ENCODE measurements around the gene GPR176.

GPR176 gene, protein sequence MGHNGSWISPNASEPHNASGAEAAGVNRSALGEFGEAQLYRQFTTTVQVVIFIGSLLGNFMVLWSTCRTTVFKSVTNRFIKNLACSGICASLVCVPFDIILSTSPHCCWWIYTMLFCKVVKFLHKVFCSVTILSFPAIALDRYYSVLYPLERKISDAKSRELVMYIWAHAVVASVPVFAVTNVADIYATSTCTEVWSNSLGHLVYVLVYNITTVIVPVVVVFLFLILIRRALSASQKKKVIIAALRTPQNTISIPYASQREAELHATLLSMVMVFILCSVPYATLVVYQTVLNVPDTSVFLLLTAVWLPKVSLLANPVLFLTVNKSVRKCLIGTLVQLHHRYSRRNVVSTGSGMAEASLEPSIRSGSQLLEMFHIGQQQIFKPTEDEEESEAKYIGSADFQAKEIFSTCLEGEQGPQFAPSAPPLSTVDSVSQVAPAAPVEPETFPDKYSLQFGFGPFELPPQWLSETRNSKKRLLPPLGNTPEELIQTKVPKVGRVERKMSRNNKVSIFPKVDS

DNA sequence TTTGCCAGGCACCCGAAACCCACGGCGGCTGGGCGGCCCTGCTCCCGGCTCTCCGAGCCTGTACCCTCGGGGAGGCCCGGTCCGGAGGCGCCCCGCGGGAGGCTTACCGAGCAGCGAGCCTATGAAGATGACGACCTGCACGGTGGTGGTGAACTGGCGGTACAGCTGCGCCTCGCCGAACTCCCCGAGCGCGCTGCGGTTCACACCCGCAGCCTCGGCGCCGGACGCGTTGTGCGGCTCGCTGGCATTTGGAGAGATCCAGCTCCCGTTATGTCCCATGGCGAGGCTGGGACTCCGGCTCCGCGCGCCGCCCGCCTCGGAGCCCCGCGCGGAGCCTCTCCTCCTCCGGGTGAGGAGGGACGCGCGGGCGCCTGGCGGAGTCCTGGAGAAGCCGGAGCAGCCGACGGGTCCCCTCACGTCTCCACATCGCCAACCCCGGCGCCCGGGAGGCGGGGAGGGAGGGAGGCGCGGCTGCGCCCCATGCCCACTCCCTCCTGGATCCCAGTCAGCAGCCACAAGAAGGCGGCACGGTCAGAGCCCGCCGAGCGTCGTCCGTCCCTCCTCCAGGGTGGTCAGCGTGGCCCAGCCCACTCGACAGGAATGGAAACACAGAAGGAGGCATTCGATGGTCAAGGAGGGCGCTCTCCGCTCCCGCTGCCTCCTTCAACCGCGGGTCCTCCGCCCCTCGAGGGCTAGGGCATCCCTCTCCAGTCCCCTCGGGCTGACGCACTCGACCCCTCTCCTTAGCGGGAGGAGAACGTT lies at the start of gene GPR176:
TSS of gene GPR176 (minus strand) at position 519 of the 762 bp plus-strand sequence. CDS start at position 279, 240 bp downstream.
- Histone ChIP-seq H3K27me3 (replicated peaks; ENCODE audit: control insufficient read depth, insufficient read depth, low read length) (no peaks in the 10 kb centered on the region; the same call in 1 of the 2 replicates), H3K4me3 (replicated peaks; ENCODE audit: low read depth, low read length) (peak within 1 kb of the TSS; percentile 70), H3K36me3 (ENCODE audit: control insufficient read depth, insufficient read depth, low read length) (no peaks in the 10 kb centered on the region)
- TF ChIP-seq, protein P1, sequence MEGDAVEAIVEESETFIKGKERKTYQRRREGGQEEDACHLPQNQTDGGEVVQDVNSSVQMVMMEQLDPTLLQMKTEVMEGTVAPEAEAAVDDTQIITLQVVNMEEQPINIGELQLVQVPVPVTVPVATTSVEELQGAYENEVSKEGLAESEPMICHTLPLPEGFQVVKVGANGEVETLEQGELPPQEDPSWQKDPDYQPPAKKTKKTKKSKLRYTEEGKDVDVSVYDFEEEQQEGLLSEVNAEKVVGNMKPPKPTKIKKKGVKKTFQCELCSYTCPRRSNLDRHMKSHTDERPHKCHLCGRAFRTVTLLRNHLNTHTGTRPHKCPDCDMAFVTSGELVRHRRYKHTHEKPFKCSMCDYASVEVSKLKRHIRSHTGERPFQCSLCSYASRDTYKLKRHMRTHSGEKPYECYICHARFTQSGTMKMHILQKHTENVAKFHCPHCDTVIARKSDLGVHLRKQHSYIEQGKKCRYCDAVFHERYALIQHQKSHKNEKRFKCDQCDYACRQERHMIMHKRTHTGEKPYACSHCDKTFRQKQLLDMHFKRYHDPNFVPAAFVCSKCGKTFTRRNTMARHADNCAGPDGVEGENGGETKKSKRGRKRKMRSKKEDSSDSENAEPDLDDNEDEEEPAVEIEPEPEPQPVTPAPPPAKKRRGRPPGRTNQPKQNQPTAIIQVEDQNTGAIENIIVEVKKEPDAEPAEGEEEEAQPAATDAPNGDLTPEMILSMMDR (IDR thresholded peaks at IDR 0.05; ENCODE audit: insufficient read depth, low read length, poor library complexity, severe bottlenecking) = no peak
- peak; percentile 32 for DNase-seq (ENCODE audit: extremely low read depth, insufficient read length)

DNA sequence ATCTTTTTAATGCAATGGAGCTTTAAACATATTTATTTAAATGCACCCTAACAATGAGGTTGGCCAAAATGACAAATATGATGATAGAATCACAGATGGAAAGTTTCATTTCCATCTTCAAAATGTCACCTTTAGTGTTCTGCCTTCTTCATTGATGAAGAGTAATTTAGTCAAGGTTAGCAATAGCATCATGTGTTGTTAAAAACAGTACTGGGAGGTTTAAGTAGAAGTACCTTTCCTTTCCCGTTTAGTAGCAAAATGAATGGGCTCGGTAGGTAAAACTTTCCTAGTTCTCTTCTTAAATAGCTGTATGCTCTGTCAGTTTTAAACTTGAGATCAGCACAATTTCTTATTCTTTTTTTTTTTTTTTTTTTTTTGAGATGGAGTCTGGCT lies 48.9 kb upstream of the GPR176 start:
- peaks cover 5% of the 10 kb centered on the region for H3K36me3 ChIP-seq (ENCODE audit: control insufficient read depth, insufficient read depth, low read length)
- no peak overlapping the region for H3K4me3 ChIP-seq (replicated peaks; ENCODE audit: low read depth, low read length)
- no peaks in the 10 kb centered on the region for H3K27me3 ChIP-seq (replicated peaks; ENCODE audit: control insufficient read depth, insufficient read depth, low read length)
- TF ChIP-seq, protein P1 (IDR thresholded peaks at IDR 0.05; ENCODE audit: insufficient read depth, low read length, poor library complexity, severe bottlenecking) = no peak
- DNase-seq (ENCODE audit: extremely low read depth, insufficient read length) = no peak

DNA sequence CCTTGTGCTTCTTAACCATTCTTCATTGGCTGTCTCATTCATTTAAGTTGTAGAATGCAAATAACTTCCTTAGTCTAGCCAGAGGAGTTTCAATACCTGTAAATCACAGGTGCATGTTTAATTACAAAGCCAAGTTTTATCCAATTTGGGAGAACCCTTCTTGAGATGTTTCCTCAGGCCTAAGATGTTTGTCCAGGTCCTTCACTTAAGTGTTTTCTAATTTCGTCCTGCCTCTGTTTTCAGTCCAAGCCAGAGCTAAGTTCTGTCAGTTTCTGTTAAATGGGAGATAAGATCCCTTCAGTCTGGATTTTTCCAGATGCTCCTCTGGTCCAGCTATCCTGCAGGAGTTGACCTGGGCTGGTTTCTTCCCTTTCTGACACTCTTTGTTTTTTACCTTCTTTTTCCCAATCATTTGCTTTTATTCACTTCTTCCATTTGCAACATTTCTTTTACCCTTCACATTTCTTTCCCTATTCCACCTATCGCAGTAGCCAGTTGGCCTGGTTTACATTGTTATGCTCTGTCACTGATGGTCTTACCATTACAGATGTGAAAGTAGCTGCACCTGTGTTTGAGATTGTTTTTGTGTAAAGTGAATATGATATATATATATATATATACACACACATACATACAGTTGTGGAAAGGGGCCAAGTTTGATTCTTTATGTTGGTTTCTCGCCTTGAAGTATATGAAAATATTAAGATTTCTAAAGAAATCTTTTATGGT lies 48.4 kb upstream of the GPR176 start:
- TF ChIP-seq, protein P1 (IDR thresholded peaks at IDR 0.05; ENCODE audit: insufficient read depth, low read length, poor library complexity, severe bottlenecking) = no peak
- no peaks in the 10 kb centered on the region for H3K27me3 ChIP-seq (replicated peaks; ENCODE audit: control insufficient read depth, insufficient read depth, low read length)
- H3K36me3 ChIP-seq (ENCODE audit: control insufficient read depth, insufficient read depth, low read length) = peaks cover 5% of the 10 kb centered on the region
- H3K4me3 ChIP-seq (replicated peaks; ENCODE audit: low read depth, low read length) = no peak overlapping the region
- no peak for DNase-seq (ENCODE audit: extremely low read depth, insufficient read length)

DNA sequence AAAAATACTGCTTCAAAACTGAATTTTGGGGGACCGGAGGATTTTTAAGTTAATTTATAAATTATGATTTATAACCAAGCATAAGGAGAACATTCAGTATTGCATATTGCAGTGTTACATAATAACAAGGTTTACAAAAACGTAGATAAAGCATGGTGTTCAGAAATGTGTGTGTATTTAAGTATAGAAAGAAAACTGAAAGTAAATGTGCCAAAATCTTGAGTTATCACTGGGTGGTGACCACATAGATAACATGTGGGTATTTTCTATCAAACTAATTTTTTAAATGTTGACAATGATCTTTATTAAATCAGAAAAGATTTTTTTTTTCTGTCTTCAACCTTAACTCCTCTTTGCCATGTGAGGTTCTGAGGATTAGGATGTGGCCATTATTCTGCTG lies 46.5 kb upstream of the GPR176 start:
- Histone ChIP-seq H3K27me3 (replicated peaks; ENCODE audit: control insufficient read depth, insufficient read depth, low read length) (no peaks in the 10 kb centered on the region), H3K36me3 (ENCODE audit: control insufficient read depth, insufficient read depth, low read length) (peaks cover 5% of the 10 kb centered on the region), H3K4me3 (replicated peaks; ENCODE audit: low read depth, low read length) (no peak overlapping the region)
- DNase-seq (ENCODE audit: extremely low read depth, insufficient read length) = no peak
- TF ChIP-seq, protein P1 (IDR thresholded peaks at IDR 0.05; ENCODE audit: insufficient read depth, low read length, poor library complexity, severe bottlenecking) = no peak

DNA sequence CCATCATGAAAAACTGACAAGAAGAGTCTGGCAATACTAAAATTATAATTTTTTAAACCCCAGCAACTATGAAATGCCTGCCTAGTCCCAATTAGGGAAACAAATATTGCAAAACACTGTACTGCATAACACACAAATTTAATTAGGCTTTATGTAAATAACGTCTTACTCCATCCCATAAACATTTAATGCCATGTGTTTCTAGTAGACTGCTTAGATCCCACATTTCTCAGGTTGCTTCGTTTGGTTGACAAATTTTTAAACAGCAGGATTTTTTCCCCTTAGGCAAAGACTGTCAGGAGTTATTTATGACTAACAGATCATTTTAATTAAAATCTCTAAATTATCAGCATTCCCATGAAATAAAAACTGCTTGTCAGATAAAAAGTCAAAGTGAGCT lies 43.7 kb upstream of the GPR176 start:
- no peak for DNase-seq (ENCODE audit: extremely low read depth, insufficient read length)
- Histone ChIP-seq H3K4me3 (replicated peaks; ENCODE audit: low read depth, low read length) (no peak overlapping the region), H3K36me3 (ENCODE audit: control insufficient read depth, insufficient read depth, low read length) (peaks cover 5% of the 10 kb centered on the region; the same call in 1 of the 2 replicates), H3K27me3 (replicated peaks; ENCODE audit: control insufficient read depth, insufficient read depth, low read length) (no peaks in the 10 kb centered on the region)
- TF ChIP-seq, protein P1 (IDR thresholded peaks at IDR 0.05; ENCODE audit: insufficient read depth, low read length, poor library complexity, severe bottlenecking) = no peak

Data from GM06990 (cell line).